AML-193 (cell line): Measurements from ENCODE around the gene PEG3.

Source experiments
- DNase-seq, 2 experiments: peaks; one replicate each; lab custom pipeline; 2025; lab: John Stamatoyannopoulos, UW

PEG3 gene

GRCh38 chr19:56808717-56809392, 31.7 kb downstream of the PEG3 start:
- DNase-seq, result no peak

GRCh38 chr19:56806639-56807038, 33.9 kb downstream of the PEG3 start:
- no peak for DNase-seq
